Stimulated activated CD8-positive, alpha-beta memory T cell treated with anti-CD3 and anti-CD28 coated beads, Interleukin-7, amount 100 ng/mL, for 48 hours (primary cell): Measurements from ENCODE around the gene NXPH4.

Experiments
- DNase-seq, 2 donors: peaks; one replicate each; pipeline ENCODE4 v3.0.0-alpha.2; 2020; ENCODE audit warnings: low read depth in 1 of 2; ENCODE audit errors: extremely low read depth in 1 of 2

NXPH4 gene

GRCh38 chr12:57230381-57231155, 14.0 kb downstream of the NXPH4 start:
- no peak for DNase-seq

GRCh38 chr12:57231276-57232021, 14.9 kb downstream of the NXPH4 start:
- no peak for DNase-seq

DNA sequence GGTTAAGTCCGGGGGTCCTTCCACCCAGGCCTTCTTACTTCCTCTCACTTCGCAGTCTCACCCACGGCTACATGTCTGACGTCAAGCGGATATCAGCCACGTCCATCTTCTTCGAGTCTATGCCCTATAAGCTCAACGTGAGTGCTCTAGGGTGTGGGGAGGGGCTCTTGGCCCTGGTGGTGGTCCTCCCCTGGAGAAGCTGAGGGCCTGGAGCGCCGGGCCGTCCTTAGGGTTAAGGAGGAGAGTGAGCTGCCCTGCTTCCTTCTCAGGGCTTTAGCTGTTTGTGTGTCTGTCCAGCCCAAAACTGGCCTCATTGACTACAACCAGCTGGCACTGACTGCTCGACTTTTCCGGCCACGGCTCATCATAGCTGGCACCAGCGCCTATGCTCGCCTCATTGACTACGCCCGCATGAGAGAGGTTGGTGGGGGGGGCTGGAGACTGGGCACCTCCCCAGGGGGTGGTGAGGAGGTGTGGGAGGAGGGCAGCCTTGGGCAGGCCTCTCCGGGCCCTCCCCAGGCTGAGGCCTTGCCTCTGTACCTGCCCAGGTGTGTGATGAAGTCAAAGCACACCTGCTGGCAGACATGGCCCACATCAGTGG, 15.7 kb downstream of the NXPH4 start:
- no peak for DNase-seq

DNA sequence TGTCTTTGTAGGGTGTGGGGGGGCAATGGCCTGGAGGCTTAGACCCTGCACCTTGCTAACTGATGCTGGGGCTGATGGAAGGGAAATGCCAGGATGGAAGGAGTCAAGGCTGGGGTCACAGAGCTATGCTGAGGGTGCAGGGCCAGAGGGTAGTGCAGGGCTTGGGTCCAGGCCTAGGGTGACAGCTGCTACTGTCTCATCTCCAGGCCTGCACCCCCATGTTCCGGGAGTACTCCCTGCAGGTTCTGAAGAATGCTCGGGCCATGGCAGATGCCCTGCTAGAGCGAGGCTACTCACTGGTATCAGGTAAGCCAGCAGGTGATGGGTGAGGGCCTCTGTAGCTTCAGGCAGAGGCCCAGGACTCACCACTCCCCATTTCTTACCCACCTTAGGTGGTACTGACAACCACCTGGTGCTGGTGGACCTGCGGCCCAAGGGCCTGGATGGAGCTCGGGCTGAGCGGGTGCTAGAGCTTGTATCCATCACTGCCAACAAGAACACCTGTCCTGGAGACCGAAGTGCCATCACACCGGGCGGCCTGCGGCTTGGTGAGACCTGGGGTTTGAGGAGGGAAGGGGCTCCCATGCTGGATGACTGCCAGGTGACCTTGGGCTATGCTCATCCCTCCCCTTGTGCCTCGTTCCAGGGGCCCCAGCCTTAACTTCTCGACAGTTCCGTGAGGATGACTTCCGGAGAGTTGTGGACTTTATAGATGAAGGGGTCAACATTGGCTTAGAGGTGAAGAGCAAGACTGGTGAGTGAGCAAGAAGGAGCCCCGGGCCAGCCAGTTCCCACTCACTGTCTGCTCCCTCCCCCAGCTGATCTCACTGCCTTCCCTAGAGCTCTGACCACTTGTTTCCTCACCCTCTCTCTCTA, 17.0 kb downstream of the NXPH4 start:
- DNase-seq, result no peak

DNA sequence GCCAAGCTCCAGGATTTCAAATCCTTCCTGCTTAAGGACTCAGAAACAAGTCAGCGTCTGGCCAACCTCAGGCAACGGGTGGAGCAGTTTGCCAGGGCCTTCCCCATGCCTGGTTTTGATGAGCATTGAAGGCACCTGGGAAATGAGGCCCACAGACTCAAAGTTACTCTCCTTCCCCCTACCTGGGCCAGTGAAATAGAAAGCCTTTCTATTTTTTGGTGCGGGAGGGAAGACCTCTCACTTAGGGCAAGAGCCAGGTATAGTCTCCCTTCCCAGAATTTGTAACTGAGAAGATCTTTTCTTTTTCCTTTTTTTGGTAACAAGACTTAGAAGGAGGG, 17.6 kb downstream of the NXPH4 start:
- no peak for DNase-seq

GRCh38 chr12:57234571-57235016, 18.0 kb downstream of the NXPH4 start:
- no peak for DNase-seq

GRCh38 chr12:57235017-57235727, 18.6 kb downstream of the NXPH4 start:
- DNase-seq, result no peak

- no peak for DNase-seq
Measured at GRCh38 chr12:57235728-57236131, 19.1 kb downstream of the NXPH4 start.

- DNase-seq, result no peak
Measured at GRCh38 chr12:57236201-57236924, 19.8 kb downstream of the NXPH4 start.

DNA sequence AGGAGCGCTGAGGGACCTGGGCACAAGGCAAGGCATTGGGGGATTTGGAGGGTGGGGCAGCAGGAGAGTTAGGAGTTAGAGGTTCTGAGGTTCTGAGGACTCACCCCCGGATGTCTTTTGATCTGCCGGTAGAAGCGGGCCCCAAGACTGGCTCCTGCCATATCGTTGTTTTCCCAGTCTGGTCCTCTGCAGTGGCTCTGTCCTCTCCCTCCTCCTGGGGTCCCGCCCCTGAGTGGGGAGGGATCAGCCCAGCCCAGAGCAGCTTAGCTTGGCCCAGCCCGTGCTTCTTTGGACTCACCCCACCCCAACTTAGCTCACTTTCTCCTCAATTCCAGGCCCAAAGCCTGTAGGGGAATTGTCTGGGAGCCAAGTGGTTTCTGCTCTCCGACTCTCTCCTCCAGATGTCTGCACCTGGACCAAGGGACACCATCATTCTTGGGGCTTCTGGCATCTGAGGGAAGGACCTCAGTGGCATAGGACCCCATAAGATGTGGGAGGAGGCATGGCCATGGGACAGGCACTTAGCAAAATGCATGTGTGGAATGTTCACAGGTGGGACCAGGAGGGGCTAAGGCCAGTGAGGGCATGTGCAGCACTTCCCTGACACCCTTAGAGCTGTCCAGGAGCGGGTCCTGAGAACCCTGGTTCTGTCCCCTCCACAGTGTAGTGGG, 20.5 kb downstream of the NXPH4 start:
- DNase-seq, result no peak

DNA sequence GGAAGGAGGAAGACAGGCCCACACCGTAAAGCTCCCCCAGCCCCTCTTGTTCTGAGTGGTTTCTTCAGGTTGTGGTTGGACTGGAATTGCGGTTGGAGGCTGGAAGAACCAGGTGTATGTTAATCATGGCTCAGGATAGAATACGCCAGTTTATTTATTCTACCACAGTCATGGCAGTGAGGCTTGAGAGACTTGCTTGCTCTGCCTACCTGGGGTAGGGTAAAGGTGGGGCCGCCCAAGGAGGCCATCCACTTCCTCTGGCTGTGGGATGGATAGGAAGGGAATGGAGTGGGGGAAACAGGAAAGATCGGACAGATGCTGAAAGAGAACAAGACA, 21.0 kb downstream of the NXPH4 start:
- DNase-seq, result no peak

DNA sequence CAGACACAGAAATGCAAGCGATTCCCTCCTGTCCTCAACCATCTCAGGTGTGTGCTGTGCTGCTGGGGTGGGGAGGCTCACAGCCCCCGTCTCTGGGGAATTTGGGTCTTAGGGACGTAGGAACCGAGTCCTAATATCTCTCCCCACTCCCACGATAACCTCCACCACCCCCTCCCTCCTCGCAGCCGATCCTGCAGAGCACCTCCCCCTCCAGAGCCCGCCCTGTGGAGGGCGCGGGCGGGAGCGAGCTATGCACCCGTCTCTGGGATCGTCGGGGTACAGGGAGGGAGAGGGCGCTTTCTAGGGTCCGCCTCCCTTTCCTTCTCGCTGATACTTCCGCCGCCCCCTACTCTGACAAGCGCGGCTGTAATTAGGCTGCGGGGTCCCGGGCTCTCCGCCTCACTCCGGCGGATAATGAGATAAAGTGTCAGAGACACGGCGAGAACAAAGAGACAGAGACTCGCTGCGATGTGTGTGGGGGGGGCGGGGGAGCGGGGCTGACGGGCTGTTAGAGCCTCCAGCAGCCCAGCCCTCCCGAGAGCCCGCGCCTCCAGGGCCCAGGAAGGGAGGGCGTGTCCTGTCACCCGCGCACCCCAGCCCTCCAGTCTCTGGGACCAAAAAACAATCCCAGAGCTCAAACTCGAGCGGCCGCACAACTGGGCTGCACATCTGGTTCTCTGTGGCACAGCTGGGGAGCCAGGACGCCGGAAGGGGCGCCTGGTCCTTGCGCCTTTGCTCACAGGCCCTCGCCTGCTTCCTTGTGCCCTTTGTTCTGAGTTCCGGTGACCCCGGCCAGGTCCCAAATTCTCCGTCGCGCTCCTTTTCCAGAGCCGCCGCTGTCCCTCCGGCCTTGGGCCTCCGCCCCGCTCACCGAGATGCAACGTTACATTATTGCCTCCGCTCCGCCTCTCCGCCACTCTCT, 21.6 kb downstream of the NXPH4 start:
- no peak for DNase-seq

DNA sequence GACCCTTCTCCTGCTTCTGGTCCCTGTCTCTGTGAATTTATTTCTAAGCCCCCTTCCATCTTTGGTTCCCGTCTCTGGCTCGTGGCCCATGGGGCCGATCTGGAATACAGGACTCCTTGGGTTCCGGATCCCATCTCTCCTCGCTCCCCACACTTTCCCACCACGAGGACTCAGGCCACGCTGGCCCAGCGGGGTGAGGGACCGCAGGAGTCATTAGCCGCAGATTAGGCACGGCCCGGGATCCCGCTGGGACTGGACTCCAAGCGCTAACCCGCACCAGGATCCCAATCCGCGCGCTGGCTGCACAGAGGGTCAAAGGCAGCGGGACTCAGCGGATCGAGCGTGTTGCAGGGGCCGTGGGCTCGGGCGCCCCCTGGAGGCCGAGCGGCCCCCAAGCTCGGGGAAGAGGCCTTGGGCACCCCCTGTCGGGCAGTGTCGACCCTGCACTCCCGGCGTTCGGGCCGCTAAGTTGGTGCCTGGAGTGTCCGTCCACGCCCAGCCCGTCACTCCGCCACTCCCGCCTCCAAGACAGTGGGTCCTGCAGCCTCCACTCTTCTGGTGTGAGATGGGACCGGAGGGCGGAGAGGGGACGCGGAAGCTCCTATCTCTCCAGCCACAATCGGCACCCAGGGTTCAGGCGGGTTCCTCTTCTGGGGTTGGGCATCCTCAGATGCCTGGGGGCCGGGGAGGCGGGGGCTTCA, 22.4 kb downstream of the NXPH4 start:
- DNase-seq, result peak; percentile 77 to 78

- no peak for DNase-seq
Measured at GRCh38 chr12:57239587-57240065, 23.0 kb downstream of the NXPH4 start.

DNA sequence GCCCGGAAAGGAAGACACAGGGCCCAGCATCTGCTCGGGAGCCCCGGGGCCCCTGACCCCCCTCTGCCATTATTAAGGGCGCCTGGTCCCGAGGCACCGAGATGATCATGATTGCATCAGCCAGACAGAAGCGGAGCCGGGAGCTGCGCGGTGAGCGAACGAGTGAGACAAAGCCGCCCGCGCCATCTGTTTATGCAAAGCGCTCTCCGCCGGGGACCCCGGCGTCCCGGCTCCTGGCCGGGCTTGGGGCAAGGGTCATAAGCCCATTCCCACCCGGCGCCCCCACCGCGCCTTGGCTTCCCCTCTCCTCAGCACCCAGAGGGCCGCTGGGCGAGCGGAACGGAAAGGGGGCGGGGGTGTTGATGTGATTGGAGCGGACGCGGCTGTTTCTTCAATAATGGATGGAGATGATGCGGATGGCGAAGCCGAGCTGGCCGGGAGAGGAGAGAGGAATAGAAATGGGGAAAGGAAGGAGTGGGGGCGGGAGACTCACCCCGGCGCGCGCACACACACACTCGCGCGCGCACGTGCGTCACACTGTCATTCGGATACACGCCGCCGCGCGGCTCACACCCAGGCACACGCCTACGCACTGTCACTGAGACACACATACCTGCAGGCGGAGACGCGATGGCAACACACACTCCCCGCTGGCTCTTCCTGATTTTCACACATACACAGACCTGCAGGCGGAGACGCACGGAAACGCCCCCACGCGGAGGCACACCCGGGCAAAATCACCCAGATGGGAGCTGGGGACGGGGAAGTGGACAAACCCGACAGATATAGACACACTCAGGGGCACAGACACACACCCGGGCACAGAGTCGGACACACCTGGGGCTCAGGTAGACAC, 23.7 kb downstream of the NXPH4 start:
- DNase-seq, result peak in 1 of 2 donors; percentile 63

GRCh38 chr12:57240926-57241401, 24.4 kb downstream of the NXPH4 start:
- no peak for DNase-seq
